ENCODE results near the gene PDAP1.

DNA sequence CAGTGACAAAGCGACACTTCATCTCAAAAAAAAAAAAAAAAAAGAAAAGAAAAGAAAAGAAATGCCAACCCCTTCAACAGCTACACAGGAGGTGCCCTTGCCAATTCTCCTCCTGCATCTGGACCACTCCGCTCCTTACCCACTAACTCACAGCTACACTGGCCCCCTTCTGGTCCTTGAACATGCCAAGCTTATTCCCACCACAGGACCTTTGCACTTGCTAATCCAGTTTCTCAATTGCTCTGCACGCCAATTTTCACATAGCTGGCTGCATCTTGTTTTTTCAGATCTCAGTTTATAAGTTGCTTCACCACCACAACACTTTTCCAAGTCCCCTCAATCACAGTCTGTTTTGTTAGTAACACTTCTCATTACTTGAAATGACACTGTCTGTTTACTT, 5.5 kb downstream of the PDAP1 start:
- TF ChIP-seq, protein P1, sequence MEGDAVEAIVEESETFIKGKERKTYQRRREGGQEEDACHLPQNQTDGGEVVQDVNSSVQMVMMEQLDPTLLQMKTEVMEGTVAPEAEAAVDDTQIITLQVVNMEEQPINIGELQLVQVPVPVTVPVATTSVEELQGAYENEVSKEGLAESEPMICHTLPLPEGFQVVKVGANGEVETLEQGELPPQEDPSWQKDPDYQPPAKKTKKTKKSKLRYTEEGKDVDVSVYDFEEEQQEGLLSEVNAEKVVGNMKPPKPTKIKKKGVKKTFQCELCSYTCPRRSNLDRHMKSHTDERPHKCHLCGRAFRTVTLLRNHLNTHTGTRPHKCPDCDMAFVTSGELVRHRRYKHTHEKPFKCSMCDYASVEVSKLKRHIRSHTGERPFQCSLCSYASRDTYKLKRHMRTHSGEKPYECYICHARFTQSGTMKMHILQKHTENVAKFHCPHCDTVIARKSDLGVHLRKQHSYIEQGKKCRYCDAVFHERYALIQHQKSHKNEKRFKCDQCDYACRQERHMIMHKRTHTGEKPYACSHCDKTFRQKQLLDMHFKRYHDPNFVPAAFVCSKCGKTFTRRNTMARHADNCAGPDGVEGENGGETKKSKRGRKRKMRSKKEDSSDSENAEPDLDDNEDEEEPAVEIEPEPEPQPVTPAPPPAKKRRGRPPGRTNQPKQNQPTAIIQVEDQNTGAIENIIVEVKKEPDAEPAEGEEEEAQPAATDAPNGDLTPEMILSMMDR (IDR thresholded peaks at IDR 0.05) = no peak
- TF ChIP-seq HOXB5 (CRISPR knock-in tag; IDR thresholded peaks at IDR 0.05) = no peak
- TF ChIP-seq, protein P2, sequence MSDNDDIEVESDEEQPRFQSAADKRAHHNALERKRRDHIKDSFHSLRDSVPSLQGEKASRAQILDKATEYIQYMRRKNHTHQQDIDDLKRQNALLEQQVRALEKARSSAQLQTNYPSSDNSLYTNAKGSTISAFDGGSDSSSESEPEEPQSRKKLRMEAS (IDR thresholded peaks at IDR 0.05) = no peak
- no peak for TF ChIP-seq BCL3 (IDR thresholded peaks at IDR 0.05)
- no peak for TF ChIP-seq RNF2 (IDR thresholded peaks at IDR 0.05; ENCODE audit: borderline replicate concordance, low read depth)
- TF ChIP-seq POLR2A (IDR thresholded peaks at IDR 0.05; ENCODE audit: low read length) = no peak
